HG02588 (cell line): Measurements from ENCODE around the gene UBE2D4.
"Not testable (repeated sequence)": the region's sequence is repeated elsewhere in the genome, so short reads cannot be mapped to it uniquely, and the experiment has no call there.

Source experiments
- ATAC-seq: cut with Tn5 transposase; IDR thresholded peaks from one replicate; pipeline ENCODE4 v1.9.1; 2021; ENCODE audit warnings: mild to moderate bottlenecking, moderate library complexity; ENCODE audit not compliant: unreplicated experiment

Gene UBE2D4

GRCh38 chr7:43960933-43961332 lies 34.7 kb downstream of the UBE2D4 start:
- ATAC-seq = no peak

- not testable (repeated sequence) for ATAC-seq
Measured at GRCh38 chr7:43966392-43966791, 40.2 kb downstream of the UBE2D4 start.

GRCh38 chr7:43968172-43969040 lies 42.2 kb downstream of the UBE2D4 start:
- ATAC-seq = not testable (repeated sequence)

- not testable (repeated sequence) for ATAC-seq
Measured at GRCh38 chr7:43969586-43969985, 43.4 kb downstream of the UBE2D4 start.

GRCh38 chr7:43970698-43971097 lies 44.5 kb downstream of the UBE2D4 start:
- ATAC-seq = not testable (repeated sequence)

GRCh38 chr7:43974033-43974573 lies 47.9 kb downstream of the UBE2D4 start:
- ATAC-seq = not testable (repeated sequence)

- ATAC-seq = not testable (repeated sequence)
Measured at GRCh38 chr7:43974725-43975482, 48.7 kb downstream of the UBE2D4 start.

GRCh38 chr7:43977525-43977924 lies 51.3 kb downstream of the UBE2D4 start:
- no peak for ATAC-seq

- not testable (repeated sequence) for ATAC-seq
Measured at GRCh38 chr7:43978102-43978501, 51.9 kb downstream of the UBE2D4 start.

GRCh38 chr7:43982848-43983247 lies 56.6 kb downstream of the UBE2D4 start:
- not testable (repeated sequence) for ATAC-seq

GRCh38 chr7:43983736-43984135 lies 57.5 kb downstream of the UBE2D4 start:
- ATAC-seq = not testable (repeated sequence)

- peak; percentile 66 for ATAC-seq
Measured at GRCh38 chr7:43985904-43986864, 59.9 kb downstream of the UBE2D4 start.

- ATAC-seq = not testable (repeated sequence)
Measured at GRCh38 chr7:43987476-43987875, 61.2 kb downstream of the UBE2D4 start.

- not testable (repeated sequence) for ATAC-seq
Measured at GRCh38 chr7:43990011-43990585, 63.9 kb downstream of the UBE2D4 start.

GRCh38 chr7:43990829-43991228 lies 64.6 kb downstream of the UBE2D4 start:
- ATAC-seq = not testable (repeated sequence)

GRCh38 chr7:43992896-43993295 lies 66.7 kb downstream of the UBE2D4 start:
- ATAC-seq = peak; percentile 80

GRCh38 chr7:43994681-43995080 lies 68.4 kb downstream of the UBE2D4 start:
- not testable (repeated sequence) for ATAC-seq

- not testable (repeated sequence) for ATAC-seq
Measured at GRCh38 chr7:43997532-43997931, 71.3 kb downstream of the UBE2D4 start, which contains the start of gene SPDYE1. Gene SPDYE1, plus strand, starts transcription at chr7:43997897. Its CDS starts 2,053 bp downstream, at chr7:43999950.
